Measurements from ENCODE around the gene IL22RA2.

DNA sequence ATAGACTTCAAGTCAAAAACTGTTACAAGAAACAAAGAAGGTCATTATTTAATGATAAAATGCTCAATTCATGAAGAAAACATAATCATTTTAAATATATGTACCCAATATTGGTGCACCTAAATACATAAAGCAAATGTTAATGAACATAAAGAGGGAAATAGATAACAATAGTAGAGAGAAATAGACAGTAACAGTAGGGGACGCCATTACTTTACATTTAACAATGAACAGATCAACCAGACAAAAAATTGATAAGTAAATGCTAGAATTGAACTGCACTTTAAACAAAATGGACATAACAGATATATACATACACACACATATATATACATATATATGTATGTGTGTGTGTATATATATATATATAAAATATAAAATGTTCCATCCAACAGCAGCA is 37.4 kb downstream of the IL22RA2 start:
- TF ChIP-seq, protein P1, sequence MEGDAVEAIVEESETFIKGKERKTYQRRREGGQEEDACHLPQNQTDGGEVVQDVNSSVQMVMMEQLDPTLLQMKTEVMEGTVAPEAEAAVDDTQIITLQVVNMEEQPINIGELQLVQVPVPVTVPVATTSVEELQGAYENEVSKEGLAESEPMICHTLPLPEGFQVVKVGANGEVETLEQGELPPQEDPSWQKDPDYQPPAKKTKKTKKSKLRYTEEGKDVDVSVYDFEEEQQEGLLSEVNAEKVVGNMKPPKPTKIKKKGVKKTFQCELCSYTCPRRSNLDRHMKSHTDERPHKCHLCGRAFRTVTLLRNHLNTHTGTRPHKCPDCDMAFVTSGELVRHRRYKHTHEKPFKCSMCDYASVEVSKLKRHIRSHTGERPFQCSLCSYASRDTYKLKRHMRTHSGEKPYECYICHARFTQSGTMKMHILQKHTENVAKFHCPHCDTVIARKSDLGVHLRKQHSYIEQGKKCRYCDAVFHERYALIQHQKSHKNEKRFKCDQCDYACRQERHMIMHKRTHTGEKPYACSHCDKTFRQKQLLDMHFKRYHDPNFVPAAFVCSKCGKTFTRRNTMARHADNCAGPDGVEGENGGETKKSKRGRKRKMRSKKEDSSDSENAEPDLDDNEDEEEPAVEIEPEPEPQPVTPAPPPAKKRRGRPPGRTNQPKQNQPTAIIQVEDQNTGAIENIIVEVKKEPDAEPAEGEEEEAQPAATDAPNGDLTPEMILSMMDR (IDR thresholded peaks at IDR 0.05; ENCODE audit: low read depth, low read length, missing input control) = no peak
- no peak for TF ChIP-seq JUND (IDR thresholded peaks at IDR 0.05)
- TF ChIP-seq HNF4A (conservative IDR thresholded peaks at IDR 0.05) = no peak
- no peak for TF ChIP-seq SP1 (IDR thresholded peaks at IDR 0.05)
- TF ChIP-seq TAF1 (conservative IDR thresholded peaks at IDR 0.05) = no peak
- TF ChIP-seq, protein P2, sequence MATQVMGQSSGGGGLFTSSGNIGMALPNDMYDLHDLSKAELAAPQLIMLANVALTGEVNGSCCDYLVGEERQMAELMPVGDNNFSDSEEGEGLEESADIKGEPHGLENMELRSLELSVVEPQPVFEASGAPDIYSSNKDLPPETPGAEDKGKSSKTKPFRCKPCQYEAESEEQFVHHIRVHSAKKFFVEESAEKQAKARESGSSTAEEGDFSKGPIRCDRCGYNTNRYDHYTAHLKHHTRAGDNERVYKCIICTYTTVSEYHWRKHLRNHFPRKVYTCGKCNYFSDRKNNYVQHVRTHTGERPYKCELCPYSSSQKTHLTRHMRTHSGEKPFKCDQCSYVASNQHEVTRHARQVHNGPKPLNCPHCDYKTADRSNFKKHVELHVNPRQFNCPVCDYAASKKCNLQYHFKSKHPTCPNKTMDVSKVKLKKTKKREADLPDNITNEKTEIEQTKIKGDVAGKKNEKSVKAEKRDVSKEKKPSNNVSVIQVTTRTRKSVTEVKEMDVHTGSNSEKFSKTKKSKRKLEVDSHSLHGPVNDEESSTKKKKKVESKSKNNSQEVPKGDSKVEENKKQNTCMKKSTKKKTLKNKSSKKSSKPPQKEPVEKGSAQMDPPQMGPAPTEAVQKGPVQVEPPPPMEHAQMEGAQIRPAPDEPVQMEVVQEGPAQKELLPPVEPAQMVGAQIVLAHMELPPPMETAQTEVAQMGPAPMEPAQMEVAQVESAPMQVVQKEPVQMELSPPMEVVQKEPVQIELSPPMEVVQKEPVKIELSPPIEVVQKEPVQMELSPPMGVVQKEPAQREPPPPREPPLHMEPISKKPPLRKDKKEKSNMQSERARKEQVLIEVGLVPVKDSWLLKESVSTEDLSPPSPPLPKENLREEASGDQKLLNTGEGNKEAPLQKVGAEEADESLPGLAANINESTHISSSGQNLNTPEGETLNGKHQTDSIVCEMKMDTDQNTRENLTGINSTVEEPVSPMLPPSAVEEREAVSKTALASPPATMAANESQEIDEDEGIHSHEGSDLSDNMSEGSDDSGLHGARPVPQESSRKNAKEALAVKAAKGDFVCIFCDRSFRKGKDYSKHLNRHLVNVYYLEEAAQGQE (IDR thresholded peaks at IDR 0.05) = no peak
- TF ChIP-seq RAD21 (IDR thresholded peaks at IDR 0.05) = peak; percentile 31 to 41
